Omental fat pad (tissue), 4 donors: ENCODE data around the gene CDC5L. TPM values are rescaled to one million over a fixed set of nuclear protein-coding genes. Genes with fewer than 3 reads are reported as not detected.

Experiments used
- ATAC-seq: fragments of 150-250 bp; one replicate; pipeline ENCODE4 v1.9.1; 2016; ENCODE audit warnings: mild to moderate bottlenecking, moderate library complexity; ENCODE audit not compliant: low FRiP score
- DNase-seq: peaks from one replicate; pipeline ENCODE4 v3.0.0-alpha.2; 2019; ENCODE audit warnings: low spot score
- CTCF ChIP-seq, 3 donors: fragments of 450-650 bp; IDR thresholded peaks; one replicate each; pipeline ENCODE4 v1.5.1; 2016 to 2017; ENCODE audit warnings: antibody characterized with exemption in 3 of 3, mild to moderate bottlenecking in 3 of 3, moderate library complexity in 2 of 3
- total RNA-seq, 4 donors: library from RNA; depleted of rRNA; stranded (reverse); fragments of >200 nt; gene quantifications; one replicate each; pipeline ENCODE4 v1.1.0, GENCODE V29; 2016

Gene CDC5L
- total RNA-seq, 4 donors from 2014 or later: 14.6 to 21.4 (median 17.3) TPM

GRCh38 chr6:44400572-44400971, 13.1 kb downstream of the CDC5L start:
- no peak for DNase-seq
- no peak for TF ChIP-seq CTCF (IDR thresholded peaks at IDR 0.05)
- ATAC-seq: no peak

GRCh38 chr6:44401138-44401537, 13.6 kb downstream of the CDC5L start:
- no peak for TF ChIP-seq CTCF (IDR thresholded peaks at IDR 0.05)
- ATAC-seq (no peak), DNase-seq (no peak)

- no peak for ATAC-seq
- DNase-seq: no peak
- no peak for TF ChIP-seq CTCF (IDR thresholded peaks at IDR 0.05)
Observed at GRCh38 chr6:44404022-44404714, 16.7 kb downstream of the CDC5L start.

- no peak for DNase-seq
- ATAC-seq: no peak
- TF ChIP-seq CTCF (IDR thresholded peaks at IDR 0.05): no peak
Observed at GRCh38 chr6:44404715-44405099, 17.2 kb downstream of the CDC5L start.

DNA sequence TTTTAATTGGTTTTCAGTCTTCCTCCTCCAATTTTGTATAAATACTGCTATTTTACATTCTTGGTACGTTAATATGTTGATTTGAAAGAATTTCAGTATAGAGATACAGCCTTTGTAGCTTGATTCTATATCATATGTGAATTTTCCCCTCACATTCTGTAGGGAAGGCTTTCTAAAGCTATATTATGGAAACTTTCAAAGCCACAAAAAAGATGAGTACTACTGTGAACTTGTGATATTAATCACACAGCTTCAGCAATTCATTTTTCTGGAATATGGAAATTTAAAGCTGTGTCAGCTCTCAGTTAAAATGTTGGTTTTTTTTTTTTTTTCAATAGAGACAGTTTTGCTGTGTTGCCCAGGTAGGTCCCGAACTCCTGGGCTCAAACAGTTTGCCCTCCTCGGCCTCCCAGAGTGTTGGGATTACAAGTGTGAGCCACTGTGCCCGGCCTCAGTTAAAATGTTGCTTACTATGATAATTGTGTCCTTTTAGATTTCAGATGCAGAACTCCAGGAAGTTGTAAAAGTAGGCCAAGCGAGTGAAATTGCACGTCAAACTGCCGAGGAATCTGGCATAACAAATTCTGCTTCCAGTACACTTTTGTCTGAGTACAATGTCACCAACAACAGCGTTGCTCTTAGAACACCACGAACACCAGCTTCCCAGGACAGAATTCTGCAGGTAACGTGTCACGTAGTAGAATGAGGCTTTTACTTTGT, 20.6 kb downstream of the CDC5L start:
- no peak for DNase-seq
- ATAC-seq: no peak
- no peak for TF ChIP-seq CTCF (IDR thresholded peaks at IDR 0.05)

- no peak for TF ChIP-seq CTCF (IDR thresholded peaks at IDR 0.05)
- no peak for ATAC-seq
- no peak for DNase-seq
Observed at GRCh38 chr6:44409207-44409794, 21.8 kb downstream of the CDC5L start.
